ENCODE results near the gene GSTA1.
"Not testable (repeated sequence)": the region's sequence is repeated elsewhere in the genome, so short reads cannot be mapped to it uniquely, and the experiment has no call there.

Gene GSTA1

DNA sequence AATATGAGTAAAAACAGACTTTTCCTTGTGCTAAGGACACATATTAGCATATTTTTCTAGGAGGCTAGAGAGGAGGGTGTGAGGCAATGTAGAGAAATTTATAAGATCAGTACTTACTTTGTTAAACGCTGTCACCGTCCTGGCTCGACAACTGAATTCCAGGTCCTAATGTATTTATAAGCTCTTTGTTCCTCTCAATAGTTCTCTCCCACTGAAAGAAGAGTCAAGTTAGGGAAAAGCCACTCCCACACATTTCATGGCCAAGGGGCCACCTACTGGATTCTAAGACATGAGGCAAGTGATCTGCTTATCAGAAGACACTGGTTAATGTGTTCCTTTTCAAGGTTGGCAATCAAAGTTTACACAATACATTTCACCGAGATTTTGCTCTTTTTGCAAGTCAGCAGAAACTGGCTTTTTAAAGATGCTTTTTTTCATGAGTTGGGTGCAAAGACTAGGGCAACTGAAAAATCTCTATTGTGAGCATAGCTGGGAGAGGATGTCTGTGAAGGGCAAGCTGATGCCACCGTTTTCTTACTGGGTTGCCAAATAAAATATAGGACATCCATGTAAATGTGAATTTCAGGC is at the start of gene GSTA1:
Gene GSTA1, minus strand, starts transcription at position 149 of the 588 bp plus-strand sequence. CDS start 4,549 bp downstream, outside the sequence.
- not testable (repeated sequence) for FAIRE-seq

DNA sequence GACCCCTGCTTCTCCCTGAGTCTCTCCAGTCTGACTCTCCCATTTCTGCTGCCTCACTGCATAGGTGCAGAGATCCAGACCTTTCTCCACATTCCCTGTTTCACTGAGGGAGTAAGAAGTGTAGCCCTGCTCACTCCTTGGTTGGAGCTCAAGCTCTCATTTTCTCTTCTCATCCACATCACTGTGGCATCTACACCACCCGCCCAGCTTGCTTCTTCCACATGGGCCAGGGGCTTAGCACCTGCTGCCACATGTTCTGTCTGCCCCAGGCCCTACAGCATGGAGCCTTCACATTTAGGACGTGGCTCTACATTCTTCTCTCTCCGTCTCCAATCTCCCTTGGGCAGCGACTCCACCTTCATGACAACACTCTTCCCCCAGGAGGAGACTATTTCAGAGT is 45.5 kb upstream of the GSTA1 start:
- FAIRE-seq = no peak

- FAIRE-seq = no peak
Measured at GRCh38 chr6:52846002-52846401, 42.4 kb upstream of the GSTA1 start.

- FAIRE-seq = no peak
Measured at GRCh38 chr6:52843605-52844004, 40.0 kb upstream of the GSTA1 start.

GRCh38 chr6:52840763-52841585 is 37.4 kb upstream of the GSTA1 start, which contains the start of gene GSTA5:
Gene GSTA5 (minus strand): TSS chr6:52840813.
- FAIRE-seq = no peak

- FAIRE-seq = no peak
Measured at GRCh38 chr6:52839124-52840055, 35.8 kb upstream of the GSTA1 start.

- no peak for FAIRE-seq
Measured at GRCh38 chr6:52834481-52834880, 30.9 kb upstream of the GSTA1 start.

- FAIRE-seq = not testable (repeated sequence)
Measured at GRCh38 chr6:52830869-52831268, 27.3 kb upstream of the GSTA1 start.

GRCh38 chr6:52829046-52829817 is 25.6 kb upstream of the GSTA1 start:
- no peak for FAIRE-seq

DNA sequence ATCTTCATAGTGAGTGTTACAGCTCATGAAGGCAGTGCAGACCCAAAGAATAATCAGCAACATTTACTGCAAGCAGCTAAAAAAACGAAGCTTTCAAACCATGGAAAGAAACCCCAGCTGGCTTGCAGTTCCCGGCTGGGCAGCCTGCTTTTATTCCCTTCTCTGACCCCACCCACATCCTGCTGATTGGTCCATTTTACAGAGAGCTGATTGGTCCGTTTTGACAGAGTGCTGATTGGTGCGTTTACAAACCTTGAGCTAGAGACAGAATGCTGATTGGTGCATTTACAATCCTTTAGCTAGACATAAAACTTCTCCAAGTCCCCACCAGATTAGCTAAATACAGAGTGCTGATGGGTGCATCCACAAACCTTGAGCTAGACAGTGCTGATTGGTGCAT is 25.0 kb upstream of the GSTA1 start:
- not testable (repeated sequence) for FAIRE-seq

DNA sequence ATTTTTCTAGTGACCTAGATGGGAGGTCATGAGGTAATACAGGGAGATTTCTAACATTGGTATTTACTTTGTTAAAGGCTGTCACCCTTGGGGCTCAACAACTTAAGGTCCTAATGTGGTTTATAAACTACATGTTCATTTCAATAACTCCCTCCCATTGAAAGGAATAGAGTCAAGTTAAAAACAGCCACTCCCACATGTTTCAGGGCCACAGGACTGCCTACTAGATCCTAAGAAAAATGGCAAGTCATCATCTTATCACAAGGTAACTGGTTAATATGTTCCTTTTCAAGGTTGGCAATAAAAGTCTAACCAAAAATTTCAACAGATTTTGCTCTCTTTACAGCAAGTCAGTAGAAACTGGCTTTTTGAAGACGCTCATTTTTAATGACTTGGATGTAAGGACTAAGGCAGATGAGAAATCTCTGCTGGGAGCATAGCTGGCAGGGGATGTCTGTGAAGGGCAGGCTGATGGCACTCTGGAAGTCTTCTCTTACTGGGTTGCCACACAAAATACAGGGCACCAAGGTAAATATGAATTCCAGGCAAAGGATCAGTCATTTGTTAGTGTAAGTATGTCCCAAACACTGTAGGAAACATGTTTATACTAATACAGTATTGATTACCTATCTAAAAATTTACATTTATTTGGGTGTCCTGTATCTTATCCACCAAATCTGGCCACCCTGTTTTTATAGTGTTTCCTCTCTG is 23.6 kb upstream of the GSTA1 start:
- FAIRE-seq = peak; percentile 45

DNA sequence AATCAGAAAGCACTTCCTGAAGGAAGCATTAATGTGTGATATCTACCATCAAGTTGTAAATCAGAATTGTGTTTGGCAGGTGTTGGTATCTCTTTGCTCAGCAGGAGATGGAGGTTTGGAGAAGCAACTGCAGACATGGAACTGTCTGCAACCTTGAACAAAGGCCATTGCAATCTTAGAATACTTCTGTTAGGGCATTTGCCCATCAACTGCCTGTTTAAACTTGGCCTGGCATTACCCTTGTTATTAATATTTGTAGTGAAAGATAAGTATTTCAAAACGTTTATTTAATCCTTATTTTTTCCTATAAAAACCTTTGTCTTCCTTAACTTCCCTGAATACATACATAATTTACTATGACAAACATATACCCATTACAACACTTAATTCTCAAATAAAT is 22.9 kb upstream of the GSTA1 start:
- no peak for FAIRE-seq

DNA sequence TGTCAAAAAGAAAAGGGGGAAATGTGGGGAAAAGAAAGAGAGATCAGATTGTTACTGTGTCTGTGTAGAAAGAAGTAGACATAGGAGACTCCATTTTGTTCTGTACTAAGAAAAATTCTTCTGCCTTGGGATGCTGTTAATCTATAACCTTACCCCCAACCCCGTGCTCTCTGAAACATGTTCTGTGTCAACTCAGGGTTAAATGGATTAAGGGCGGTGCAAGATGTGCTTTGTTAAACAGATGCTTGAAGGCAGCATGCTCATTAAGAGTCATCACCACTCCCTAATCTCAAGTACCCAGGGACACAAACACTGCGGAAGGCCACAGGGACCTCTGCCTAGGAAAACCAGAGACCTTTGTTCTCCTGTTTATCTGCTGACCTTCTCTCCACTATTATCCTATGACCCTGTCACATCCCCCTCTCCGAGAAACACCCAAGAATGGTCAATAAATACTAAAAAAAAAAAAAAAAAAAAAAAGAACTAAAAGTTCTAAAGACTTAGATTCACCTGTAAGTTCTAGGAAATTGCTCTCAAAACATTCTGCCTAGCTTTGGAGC is 22.4 kb upstream of the GSTA1 start:
- not testable (repeated sequence) for FAIRE-seq

GRCh38 chr6:52825270-52825793 is 21.7 kb upstream of the GSTA1 start:
- FAIRE-seq = not testable (repeated sequence)

- no peak for FAIRE-seq
Measured at GRCh38 chr6:52821842-52822241, 18.2 kb upstream of the GSTA1 start.

- no peak for FAIRE-seq
Measured at GRCh38 chr6:52820198-52820597, 16.6 kb upstream of the GSTA1 start.

DNA sequence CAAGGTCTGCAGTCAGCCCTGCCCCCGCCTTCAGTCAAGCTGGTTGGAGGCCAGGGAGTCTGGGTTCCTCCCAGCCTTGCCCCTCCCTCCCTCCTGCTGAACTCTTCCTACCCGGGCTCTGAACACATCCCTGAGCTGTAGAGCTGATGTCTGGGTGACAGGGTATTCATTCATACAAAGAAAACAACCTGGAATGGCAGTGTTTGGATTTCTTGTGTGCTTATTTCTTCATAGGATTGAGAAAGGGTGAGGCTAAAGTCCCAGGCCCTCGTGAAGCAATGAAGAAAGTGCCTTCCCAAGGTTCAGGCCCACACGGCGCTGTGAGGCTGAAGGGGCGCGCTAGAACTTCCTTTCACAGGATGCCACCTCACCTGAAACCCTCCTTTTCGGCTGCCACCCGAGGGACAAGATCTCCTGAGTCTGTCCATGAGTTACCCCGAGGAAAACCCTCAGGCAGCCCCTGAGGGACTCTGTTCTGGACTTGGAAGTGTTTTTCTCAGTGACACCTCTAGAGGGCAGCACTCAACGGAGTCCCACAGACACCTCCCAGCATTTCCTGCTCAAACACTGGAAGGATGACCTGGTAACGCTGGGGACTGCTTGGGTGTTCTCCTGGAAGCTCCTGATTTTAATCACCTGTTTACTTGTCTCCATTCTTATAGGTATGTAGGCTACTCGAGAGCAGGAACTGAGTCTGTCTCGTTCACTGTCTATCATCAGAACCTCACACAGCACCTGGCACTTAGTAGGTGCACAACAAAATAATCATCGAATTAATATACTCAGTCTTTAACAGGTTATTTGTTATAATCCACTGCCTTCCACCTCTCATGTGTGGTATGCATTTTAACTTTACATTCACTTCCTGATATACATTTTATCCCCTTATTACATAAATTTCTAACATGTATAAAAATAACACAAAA is 11.8 kb upstream of the GSTA1 start:
- FAIRE-seq = no peak

GRCh38 chr6:52814545-52814944 is 10.9 kb upstream of the GSTA1 start:
- not testable (repeated sequence) for FAIRE-seq

DNA sequence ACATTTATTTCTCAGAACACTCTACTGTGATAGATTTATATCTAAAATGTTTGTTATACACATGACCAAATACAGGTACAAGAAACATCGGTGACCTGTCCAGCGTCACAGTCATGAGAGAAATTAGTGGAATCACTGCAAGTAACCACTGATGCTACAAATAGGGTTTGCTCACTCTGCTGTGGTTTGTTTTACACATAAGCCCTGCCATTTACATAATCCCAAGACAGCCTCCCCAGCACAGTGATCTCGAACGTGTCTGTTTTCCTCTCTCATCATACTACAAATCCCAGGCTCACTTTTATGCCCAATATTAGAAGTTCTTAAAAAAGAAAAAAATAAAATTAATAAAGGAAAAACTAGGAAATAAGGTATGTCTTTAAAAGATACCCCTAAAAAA is 6.2 kb upstream of the GSTA1 start:
- not testable (repeated sequence) for FAIRE-seq

DNA sequence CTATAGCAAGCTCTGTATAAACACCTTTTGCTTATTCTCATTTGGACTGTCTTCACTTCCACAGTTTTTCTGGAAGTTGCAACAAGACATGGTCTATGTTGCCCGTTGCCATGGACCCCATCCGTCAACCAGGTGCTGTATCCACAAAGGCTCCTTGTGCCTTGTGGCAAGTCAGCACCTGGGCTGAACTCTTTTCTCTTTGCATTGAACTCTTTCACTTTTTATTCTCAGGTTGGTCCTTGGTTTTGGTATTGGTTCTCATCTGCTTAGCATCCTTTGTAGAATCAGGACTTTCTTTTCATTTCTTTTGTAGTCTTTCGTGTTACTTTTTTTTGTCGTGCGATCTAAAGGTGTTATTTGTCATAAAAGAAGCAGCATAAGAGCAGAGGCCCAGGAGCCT is 5.0 kb upstream of the GSTA1 start:
- FAIRE-seq = no peak
